WTC11 (cell line): ENCODE results near the gene SLC12A4. TPM values are rescaled to one million over a fixed set of nuclear protein-coding genes. Genes with fewer than 3 reads are reported as not detected.
"Not testable (repeated sequence)": the region's sequence is repeated elsewhere in the genome, so short reads cannot be mapped to it uniquely, and the experiment has no call there.

Experiments
- ATAC-seq: fragments of 200-7000 bp; cut with Tn5 transposase; 2 replicates; pipeline ENCODE4 v1.10.0; 2021; ENCODE audit warnings: mild to moderate bottlenecking, moderate library complexity
- CTCF ChIA-PET: fragments of 300-600 bp; sonication (Branson Sonifier 250); formaldehyde crosslinking; loops from one replicate; lab custom pipeline; 2021; ENCODE audit warnings: antibody characterized with exemption; lab: Charles Lee
- POLR2A ChIA-PET: fragments of 350-600 bp; sonication (Branson Sonifier 250); formaldehyde crosslinking; loops from one replicate; lab custom pipeline; 2021; ENCODE audit warnings: antibody characterized with exemption; lab: Charles Lee
- DNase-seq: peaks from one replicate; pipeline ENCODE4 v3.0.0; 2021; ENCODE audit warnings: low spot score
- H3K27ac Mint-ChIP-seq: 2 replicates; pipeline ENCODE4 v1.8.0; 2021; ENCODE audit warnings: mixed read lengths
- H3K27me3 Mint-ChIP-seq: 2 replicates; pipeline ENCODE4 v1.8.0; 2021; ENCODE audit warnings: low read depth, mild to moderate bottlenecking, moderate library complexity, mixed read lengths
- H3K36me3 Mint-ChIP-seq: 2 replicates; pipeline ENCODE4 v1.8.0; 2021; ENCODE audit warnings: mixed read lengths
- H3K4me1 Mint-ChIP-seq: 2 replicates; pipeline ENCODE4 v1.8.0; 2022; ENCODE audit warnings: mixed read lengths
- H3K4me3 Mint-ChIP-seq: 2 replicates; pipeline ENCODE4 v1.8.0; 2021; ENCODE audit warnings: mild to moderate bottlenecking, moderate library complexity, mixed read lengths
- H3K9me3 Mint-ChIP-seq: 2 replicates; pipeline ENCODE4 v1.8.0; 2021; ENCODE audit warnings: mixed read lengths
- ARID4B ChIP-seq: sonication (generic); formaldehyde crosslinking; IDR thresholded peaks from 2 replicates; pipeline ENCODE4 v1.8.0; 2023; ENCODE audit warnings: missing genetic modification reagents, mild to moderate bottlenecking, borderline replicate concordance
- ATF3 ChIP-seq: sonication (generic); formaldehyde crosslinking; conservative IDR thresholded peaks from 2 replicates; pipeline ENCODE4 v1.8.1; 2022; ENCODE audit warnings: mild to moderate bottlenecking, missing genetic modification reagents
- CDX4 ChIP-seq: fragments of 250-450 bp; sonication (Bioruptor Pico); IDR thresholded peaks from 2 replicates; pipeline ENCODE4 v1.9.0; 2021; ENCODE audit warnings: moderate library complexity, mild to moderate bottlenecking, inconsistent platforms, borderline replicate concordance
- E2F4 ChIP-seq: sonication (generic); formaldehyde crosslinking; IDR thresholded peaks from 2 replicates; pipeline ENCODE4 v1.8.1; 2022; ENCODE audit warnings: low read depth, mild to moderate bottlenecking, moderate library complexity, missing genetic modification reagents, borderline replicate concordance
- ESRRA ChIP-seq: sonication (generic); formaldehyde crosslinking; IDR thresholded peaks from 2 replicates; pipeline ENCODE4 v1.8.1; 2022; ENCODE audit warnings: mild to moderate bottlenecking, missing genetic modification reagents, borderline replicate concordance
- FOXP4 ChIP-seq: sonication (generic); formaldehyde crosslinking; IDR thresholded peaks from 2 replicates; pipeline ENCODE4 v1.8.0; 2022; ENCODE audit warnings: mild to moderate bottlenecking, missing genetic modification reagents
- GTF2I ChIP-seq: fragments of 250-450 bp; sonication (Bioruptor Pico); conservative IDR thresholded peaks from 2 replicates; pipeline ENCODE4 v1.4.0; 2021; ENCODE audit warnings: mild to moderate bottlenecking
- RORB ChIP-seq: fragments of 250-450 bp; sonication (Bioruptor Pico); IDR thresholded peaks from 2 replicates; pipeline ENCODE4 v1.9.0; 2021; ENCODE audit warnings: mild to moderate bottlenecking
- SMAD3 ChIP-seq: sonication (generic); formaldehyde crosslinking; IDR thresholded peaks from 2 replicates; pipeline ENCODE4 v1.8.0; 2022; ENCODE audit warnings: missing genetic modification reagents, mild to moderate bottlenecking, borderline replicate concordance
- SOX15 ChIP-seq: fragments of 250-450 bp; sonication (Bioruptor Pico); IDR thresholded peaks from 2 replicates; pipeline ENCODE4 v1.9.0; 2021; ENCODE audit warnings: mild to moderate bottlenecking
- ZNF232 ChIP-seq: sonication (generic); formaldehyde crosslinking; IDR thresholded peaks from 2 replicates; pipeline ENCODE4 v1.8.0; 2022; ENCODE audit warnings: mild to moderate bottlenecking, missing genetic modification reagents
- ZNF281 ChIP-seq: sonication (generic); formaldehyde crosslinking; IDR thresholded peaks from 2 replicates; pipeline ENCODE4 v1.8.0; 2023; ENCODE audit warnings: mild to moderate bottlenecking, missing genetic modification reagents
- ZNF425 ChIP-seq: fragments of 250-450 bp; sonication (Bioruptor Pico); conservative IDR thresholded peaks from 2 replicates; pipeline ENCODE4 v1.9.0; 2021; ENCODE audit warnings: mild to moderate bottlenecking
- ZNF532 ChIP-seq: fragments of 250-450 bp; sonication (Bioruptor Pico); IDR thresholded peaks from 2 replicates; pipeline ENCODE4 v1.9.0; 2021; ENCODE audit warnings: mild to moderate bottlenecking, borderline replicate concordance
- total RNA-seq: library from RNA; stranded (reverse); gene quantifications from 3 replicates; pipeline ENCODE4 v1.2.3, GENCODE V29; 2021

SLC12A4 gene
- total RNA-seq, 1 experiment from 2014 or later: 94.1 TPM

GRCh38 chr16:67999985-68000384 lies 31.5 kb upstream of the SLC12A4 start:
- ChIA-PET POLR2A (no interaction called here), CTCF (no interaction called here)
- H3K9me3 Mint-ChIP-seq: peaks cover 4% of the 10 kb centered on the region
- no peak overlapping the region for H3K4me3 Mint-ChIP-seq
- no peaks in the 10 kb centered on the region for H3K4me1 Mint-ChIP-seq
- H3K27me3 Mint-ChIP-seq: no peaks in the 10 kb centered on the region
- H3K36me3 Mint-ChIP-seq: no peaks in the 10 kb centered on the region
- no peak for ATAC-seq
- H3K27ac Mint-ChIP-seq: no peak overlapping the region
- TF ChIP-seq GTF2I (CRISPR knock-in tag) (no peak), SOX15 (CRISPR knock-in tag) (no peak), ARID4B (CRISPR knock-in tag) (no peak), ESRRA (CRISPR knock-in tag) (no peak), ZNF281 (CRISPR knock-in tag) (no peak), CDX4 (no peak), ZNF425 (no peak), RORB (CRISPR knock-in tag) (no peak), ATF3 (CRISPR knock-in tag) (no peak), ZNF232 (CRISPR knock-in tag) (no peak), FOXP4 (no peak), SMAD3 (no peak), ZNF532 (CRISPR knock-in tag) (no peak), E2F4 (CRISPR knock-in tag) (no peak)
- TF ChIP-seq, all 79 proteins: peak for 0
- no peak for DNase-seq

GRCh38 chr16:67998779-67999688 lies 30.6 kb upstream of the SLC12A4 start, which contains the start of gene DPEP2:
TSS of gene DPEP2 (minus strand) at chr16:67999484. CDS start at chr16:67993212, 6,272 bp downstream.
- H3K27ac Mint-ChIP-seq, H3K4me3 Mint-ChIP-seq: not testable (repeated sequence)

More at GRCh38 chr16:67998779-67999688, 30.6 kb upstream of the SLC12A4 start, which contains the start of gene DPEP2:
- H3K36me3 Mint-ChIP-seq, H3K27me3 Mint-ChIP-seq, DNase-seq, H3K4me1 Mint-ChIP-seq, POLR2A ChIA-PET, H3K9me3 Mint-ChIP-seq, ATAC-seq: not testable (repeated sequence)
- CTCF ChIA-PET: interaction anchor here (1.3 to 1.4 kb wide), 2 partner anchors 18 to 42 kb away, joined by 3 to 8 read pairs; no protein-coding TSS in a partner anchor
